ENCODE results near the gene OR4N5.

The OR4N5 gene

GRCh38 chr14:20194101-20194500 is 55.5 kb downstream of the OR4N5 start:
- no peak for DNase-seq (ENCODE audit: low read depth in 2 of 2)
